Right cardiac atrium (tissue), 5 donors: ENCODE data around the gene CHST15. TPM values are rescaled to one million over a fixed set of nuclear protein-coding genes. Genes with fewer than 3 reads are reported as not detected.

Experiments used
- ATAC-seq, 2 donors: fragments of 200-7000 bp; cut with Tn5 transposase; one replicate each; pipeline versions ENCODE4 v1.8.0 to v1.9.1; 2020; ENCODE audit warnings: moderate library complexity in 2 of 2, mild to moderate bottlenecking in 1 of 2
- DNase-seq, 3 donors: peaks; one replicate each; pipeline ENCODE4 v3.0.0-alpha.2; 2020
- H3K27ac ChIP-seq: one replicate; pipeline ENCODE4 v1.5.1; 2013; ENCODE audit warnings: mild to moderate bottlenecking, low read length, control low read depth, moderate library complexity
- H3K27me3 ChIP-seq: one replicate; pipeline ENCODE4 v1.6.1; 2013; ENCODE audit not compliant: control insufficient read depth, insufficient read depth
- H3K4me1 ChIP-seq: one replicate; pipeline ENCODE4 v1.6.1; 2013; ENCODE audit warnings: low read length; ENCODE audit not compliant: control insufficient read depth, insufficient read depth
- H3K4me3 ChIP-seq: one replicate; pipeline ENCODE4 v1.5.1; 2013; ENCODE audit warnings: low read length, control low read depth
- H3K9me3 ChIP-seq: one replicate; pipeline ENCODE4 v1.6.1; 2013; ENCODE audit warnings: low read length; ENCODE audit not compliant: control insufficient read depth
- WGBS: extraction: QIAGEN DNeasy Blood & Tissue Kit; methylation state at CpG from one replicate; pipeline ENCODE4 v1.1.7; 2013; 5-methylcytosine and 5-hydroxymethylcytosine counted together
- intact Hi-C, 4 donors: fragments of 100-400 bp; cut with DNase I; formaldehyde crosslinking; loops; one replicate each; pipeline versions ENCODE4 v1.11.0 to v1.14.0; 2022 to 2023
- polyA plus RNA-seq: library from polyadenylated mRNA; stranded (reverse); fragments of 200-250 nt; gene quantifications from one replicate; pipeline ENCODE4 v1.2.3, GENCODE V29; 2013
- total RNA-seq, 4 donors: library from RNA; stranded (reverse); fragmentation: NEBNext Ultra II Directional; extraction: Animal tissue kit (Norgen Biotek cat#: 25700); gene quantifications; one replicate each; pipeline ENCODE4 v1.2.1, GENCODE V29; 2021
- donor health status: healthy with polysubstance abuse.
- donor health status: DM: no; HTN: yes; CAD: no.
- donor health status: DM: no; HTN: no; CAD: no.
- donor health status: DM: no; HTN: yes; CAD: no; lungs with severe emphysema.
- donor health status: DM: yes; HTN: yes; CAD: no.

Gene CHST15
- total and polyA plus RNA-seq, 5 donors: 2.2 to 11.9 (median 8.2) TPM

DNA sequence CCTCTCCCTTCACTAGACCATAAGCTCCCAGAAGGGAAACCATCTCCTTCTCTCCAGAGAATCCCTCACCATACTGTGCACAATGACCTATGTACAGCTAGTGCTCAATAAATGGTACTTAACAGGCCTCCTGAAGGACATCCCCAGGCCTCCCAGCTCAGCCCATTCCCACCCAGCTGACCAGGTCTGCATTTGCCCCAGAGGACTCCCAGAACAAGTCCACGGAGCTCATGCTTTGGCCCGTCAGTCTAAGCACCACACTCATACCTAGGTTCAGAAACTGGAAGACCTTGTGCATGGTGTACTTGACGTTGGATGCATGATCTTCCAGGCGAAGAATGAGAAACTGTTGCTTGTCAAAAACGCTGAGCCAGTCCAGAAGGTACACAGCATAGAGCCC is 81.3 kb downstream of the CHST15 start:
- no peak overlapping the region for H3K27ac ChIP-seq
- no peak overlapping the region for H3K4me3 ChIP-seq
- no peaks in the 10 kb centered on the region for H3K27me3 ChIP-seq
- DNase-seq: no peak
- ATAC-seq: no peak
- H3K9me3 ChIP-seq: no peaks in the 10 kb centered on the region
- intact Hi-C loops: loop anchor here in 1 of 4 donors (10.0 kb wide), 1 partner anchor 243 kb away; no protein-coding TSS in a partner anchor
- H3K4me1 ChIP-seq: no peaks in the 10 kb centered on the region
- WGBS: 95% methylated on average over 5 of the region's 5 CpGs

GRCh38 chr10:124011464-124011863 is 81.9 kb downstream of the CHST15 start:
- intact Hi-C loops: loop anchor here in 1 of 4 donors (10.0 kb wide), 1 partner anchor 243 kb away; no protein-coding TSS in a partner anchor
- Histone ChIP-seq H3K27me3 (no peaks in the 10 kb centered on the region), H3K9me3 (no peaks in the 10 kb centered on the region), H3K4me1 (no peaks in the 10 kb centered on the region), H3K4me3 (no peak overlapping the region), H3K27ac (no peak overlapping the region)
- ATAC-seq (no peak), DNase-seq (no peak)
- 82% methylated on average over 11 of the region's 11 CpGs for WGBS

DNA sequence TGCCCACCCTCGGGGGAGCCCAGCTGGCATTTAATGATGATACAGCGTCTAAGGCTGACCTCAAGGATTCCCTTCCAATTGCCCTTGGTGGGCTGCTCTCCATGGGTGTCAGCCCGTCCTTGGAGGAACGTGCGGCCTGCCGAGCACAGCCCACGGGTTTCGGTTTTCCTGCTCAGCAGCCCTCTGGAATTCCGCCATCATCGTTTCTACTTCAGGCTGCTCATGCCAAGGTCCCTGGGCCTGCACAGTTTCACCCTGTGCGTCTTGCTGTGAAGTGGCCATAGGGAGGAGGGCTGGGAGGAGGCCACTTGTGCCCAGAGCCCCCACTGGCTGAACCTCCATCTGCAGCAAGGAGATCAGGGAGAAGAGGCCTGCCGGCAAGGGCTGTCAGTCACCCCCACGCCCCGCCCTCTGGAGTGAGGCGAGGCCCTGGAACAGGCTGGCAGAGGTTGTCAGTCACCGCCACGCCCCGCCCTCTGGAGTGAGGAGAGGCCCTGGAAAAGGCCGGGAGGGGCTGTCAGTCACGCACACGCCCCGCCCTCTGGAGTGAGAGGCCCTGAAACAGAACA is 82.8 kb downstream of the CHST15 start:
- WGBS: 77% methylated on average over 22 of the region's 22 CpGs
- Histone ChIP-seq H3K27me3 (no peaks in the 10 kb centered on the region), H3K9me3 (no peaks in the 10 kb centered on the region), H3K4me3 (no peak overlapping the region), H3K4me1 (no peaks in the 10 kb centered on the region), H3K27ac (no peak overlapping the region)
- intact Hi-C loops: loop anchor here in 1 of 4 donors (10.0 kb wide), 1 partner anchor 244 kb away; no protein-coding TSS in a partner anchor
- DNase-seq: peak in 2 of 3 donors; percentile 57 to 73
- ATAC-seq: peak; percentile 43 to 66

GRCh38 chr10:124010024-124010423 is 83.4 kb downstream of the CHST15 start:
- Histone ChIP-seq H3K27ac (no peak overlapping the region), H3K4me3 (no peak overlapping the region), H3K4me1 (no peaks in the 10 kb centered on the region), H3K9me3 (no peaks in the 10 kb centered on the region), H3K27me3 (no peaks in the 10 kb centered on the region)
- no peak for ATAC-seq
- WGBS: 95% methylated on average over 20 of the region's 20 CpGs
- DNase-seq: no peak
- intact Hi-C loops: loop anchor here in 1 of 4 donors (10.0 kb wide), 1 partner anchor 245 kb away; no protein-coding TSS in a partner anchor

GRCh38 chr10:124009231-124010015 is 84.0 kb downstream of the CHST15 start:
- H3K4me1 ChIP-seq: no peaks in the 10 kb centered on the region

DNA sequence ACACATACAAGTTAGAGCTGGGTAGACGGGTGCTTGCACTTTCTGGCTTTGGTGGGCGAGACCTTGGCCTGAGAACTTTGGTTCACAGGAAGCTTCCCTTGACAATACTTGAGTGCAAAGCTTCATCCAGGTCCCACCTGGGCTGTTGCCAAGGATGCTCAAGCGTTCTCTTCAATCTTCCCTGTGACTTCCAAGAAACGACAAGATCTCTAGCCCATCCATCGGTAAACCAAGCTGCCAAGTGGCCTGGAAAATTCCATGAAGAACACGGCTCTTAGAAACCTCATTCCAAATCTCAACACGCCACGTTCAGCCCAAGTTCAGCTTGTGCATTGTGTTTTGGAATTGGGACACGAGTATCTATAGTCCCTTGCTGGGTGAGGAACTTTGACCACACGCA is 84.7 kb downstream of the CHST15 start:
- WGBS: 85% methylated on average over 10 of the region's 10 CpGs
- no peak overlapping the region for H3K27ac ChIP-seq
- H3K27me3 ChIP-seq: no peaks in the 10 kb centered on the region
- no peaks in the 10 kb centered on the region for H3K4me1 ChIP-seq
- ATAC-seq: no peak
- intact Hi-C loops: no loop called here
- H3K9me3 ChIP-seq: no peaks in the 10 kb centered on the region
- no peak overlapping the region for H3K4me3 ChIP-seq
- no peak for DNase-seq

More at GRCh38 chr10:124009231-124010015, 84.0 kb downstream of the CHST15 start:
- no peaks in the 10 kb centered on the region for H3K9me3 ChIP-seq
- no peak overlapping the region for H3K4me3 ChIP-seq
- WGBS: 82% methylated on average over 16 of the region's 16 CpGs
- DNase-seq (no peak), ATAC-seq (no peak)
- intact Hi-C loops: loop anchor here in 1 of 4 donors (10.0 kb wide), 1 partner anchor 245 kb away; no protein-coding TSS in a partner anchor
- H3K27ac ChIP-seq: no peak overlapping the region
- H3K27me3 ChIP-seq: no peaks in the 10 kb centered on the region

- DNase-seq: no peak
- Histone ChIP-seq H3K4me3 (no peak overlapping the region), H3K27ac (no peak overlapping the region), H3K27me3 (no peaks in the 10 kb centered on the region), H3K9me3 (no peaks in the 10 kb centered on the region), H3K4me1 (no peaks in the 10 kb centered on the region)
- intact Hi-C loops: no loop called here
- ATAC-seq: no peak
- WGBS: 84% methylated on average over 14 of the region's 14 CpGs
Measured at GRCh38 chr10:124008187-124008586, 85.2 kb downstream of the CHST15 start.

DNA sequence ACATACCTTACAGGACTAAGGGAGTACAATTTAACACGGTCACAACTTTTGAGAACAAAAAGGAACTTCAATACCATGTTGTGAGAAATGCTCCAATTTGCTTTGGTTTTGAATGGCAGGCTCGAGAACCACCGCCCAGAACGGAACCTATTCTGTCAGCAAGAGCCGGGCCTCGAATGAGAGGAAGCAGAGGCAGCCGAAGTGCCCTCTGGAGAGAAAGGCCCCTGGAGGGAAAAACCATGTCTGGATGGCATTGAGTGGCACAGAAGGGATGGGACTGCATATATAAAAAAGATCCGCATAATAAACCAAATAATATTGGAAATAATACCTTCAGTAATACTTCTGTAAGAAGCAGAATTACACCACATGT is 85.6 kb downstream of the CHST15 start:
- Histone ChIP-seq H3K4me1 (no peaks in the 10 kb centered on the region), H3K27ac (no peak overlapping the region), H3K4me3 (no peak overlapping the region), H3K9me3 (no peaks in the 10 kb centered on the region), H3K27me3 (no peaks in the 10 kb centered on the region)
- DNase-seq (no peak), ATAC-seq (no peak)
- intact Hi-C loops: no loop called here
- WGBS: 92% methylated on average over 8 of the region's 8 CpGs

- ATAC-seq (no peak), DNase-seq (no peak)
- no peaks in the 10 kb centered on the region for H3K27me3 ChIP-seq
- intact Hi-C loops: no loop called here
- no peaks in the 10 kb centered on the region for H3K9me3 ChIP-seq
- no peak overlapping the region for H3K27ac ChIP-seq
- no peak overlapping the region for H3K4me3 ChIP-seq
- WGBS: 92% methylated on average over 16 of the region's 16 CpGs
- H3K4me1 ChIP-seq: no peaks in the 10 kb centered on the region
Measured at GRCh38 chr10:124007102-124007772, 86.2 kb downstream of the CHST15 start.

DNA sequence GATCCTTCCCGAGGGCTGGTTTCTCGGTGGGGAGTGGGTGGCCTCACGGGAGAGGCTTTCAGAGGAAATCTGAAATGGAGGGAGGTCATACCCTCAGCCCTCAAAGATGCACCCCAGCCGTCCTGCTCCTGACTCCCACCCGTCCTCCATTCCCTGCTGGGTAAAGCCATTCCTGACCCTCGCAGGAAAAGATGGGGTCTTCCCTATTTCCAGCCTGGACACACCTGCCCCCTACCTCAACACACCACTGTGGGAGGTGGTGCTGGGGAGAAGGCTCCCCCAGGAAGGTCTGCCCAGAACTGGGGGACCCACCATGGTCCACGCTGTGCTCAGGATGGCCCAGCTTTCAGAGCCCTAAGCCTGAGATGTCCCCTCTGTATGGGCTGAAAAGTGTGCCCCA is 86.9 kb downstream of the CHST15 start:
- WGBS: 85% methylated on average over 7 of the region's 7 CpGs
- no peaks in the 10 kb centered on the region for H3K27me3 ChIP-seq
- no peak for ATAC-seq
- intact Hi-C loops: no loop called here
- H3K9me3 ChIP-seq: no peaks in the 10 kb centered on the region
- H3K27ac ChIP-seq: no peak overlapping the region
- no peak for DNase-seq
- no peak overlapping the region for H3K4me3 ChIP-seq
- H3K4me1 ChIP-seq: no peaks in the 10 kb centered on the region

DNA sequence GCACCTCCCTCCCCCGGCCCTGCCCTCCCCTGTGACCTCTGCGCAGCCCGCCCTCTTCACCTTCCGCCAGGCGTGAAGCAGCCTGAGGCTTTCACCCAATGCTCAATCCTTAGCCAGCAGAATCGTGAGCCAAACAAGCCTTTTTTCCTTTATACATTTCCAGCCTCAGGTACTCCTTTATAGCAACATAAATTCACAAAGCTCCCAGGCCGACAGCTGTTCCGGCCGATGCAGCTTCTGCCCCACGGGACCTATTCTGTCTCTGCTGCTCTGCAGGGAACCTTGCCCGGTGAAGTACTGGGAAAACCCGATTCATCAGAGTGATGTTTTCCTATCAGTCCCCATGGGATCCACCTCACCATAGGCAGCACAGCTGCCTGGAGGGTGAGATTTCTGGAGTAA is 87.4 kb downstream of the CHST15 start:
- DNase-seq (no peak), ATAC-seq (no peak)
- Histone ChIP-seq H3K9me3 (no peaks in the 10 kb centered on the region), H3K4me3 (no peak overlapping the region), H3K27ac (no peak overlapping the region), H3K27me3 (no peaks in the 10 kb centered on the region), H3K4me1 (no peaks in the 10 kb centered on the region)
- intact Hi-C loops: no loop called here
- 69% methylated on average over 12 of the region's 12 CpGs for WGBS
